T47D (cell line): ENCODE results near the gene CD58.

ENCODE experiments used
- DNase-seq, 2 experiments: peaks; one replicate each; pipeline versions ENCODE4 v3.0.0 to v3.0.0-alpha.2; 2011 to 2012; ENCODE audit warnings: low read depth in 1 of 2, low spot score in 1 of 2
- JUND ChIP-seq: IDR thresholded peaks from 2 replicates; pipeline ENCODE4 v1.6.1; 2012; ENCODE audit warnings: low read depth
- in situ Hi-C: cut with HindIII; loops from 2 replicates; pipeline ENCODE4 v1.10.0; 2016; ENCODE audit warnings: low sequenced_read_pairs, low pct_unique_long_range_greater_than_20kb

CD58 gene

DNA sequence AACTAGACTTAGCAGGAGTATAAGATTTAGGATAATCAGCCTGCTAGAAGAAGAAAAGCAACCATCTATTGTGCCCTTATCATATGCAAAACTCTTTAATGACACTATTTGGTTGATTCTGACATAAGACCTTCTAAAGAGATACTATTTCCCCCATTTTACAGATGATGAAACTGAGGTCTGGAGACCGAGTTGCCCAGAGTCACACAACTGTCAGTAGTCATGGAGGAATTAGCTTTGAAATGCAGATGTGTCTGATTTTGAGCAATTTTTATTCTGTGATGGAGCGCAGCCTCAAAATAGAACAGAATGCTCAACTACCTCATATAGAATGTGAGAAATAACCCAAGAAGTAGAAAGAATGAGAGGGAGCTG, 69.0 kb downstream of the CD58 start:
- in situ Hi-C loops, result no loop called here
- no peak for DNase-seq
- TF ChIP-seq JUND, result no peak

- TF ChIP-seq JUND, result no peak
- in situ Hi-C loops, result no loop called here
- DNase-seq, result no peak
Measured at GRCh38 chr1:116501125-116501869, 69.5 kb downstream of the CD58 start.

- in situ Hi-C loops, result no loop called here
- DNase-seq, result peak; percentile 31 to 69
- TF ChIP-seq JUND, result no peak
Measured at GRCh38 chr1:116498789-116499628, 71.8 kb downstream of the CD58 start.

DNA sequence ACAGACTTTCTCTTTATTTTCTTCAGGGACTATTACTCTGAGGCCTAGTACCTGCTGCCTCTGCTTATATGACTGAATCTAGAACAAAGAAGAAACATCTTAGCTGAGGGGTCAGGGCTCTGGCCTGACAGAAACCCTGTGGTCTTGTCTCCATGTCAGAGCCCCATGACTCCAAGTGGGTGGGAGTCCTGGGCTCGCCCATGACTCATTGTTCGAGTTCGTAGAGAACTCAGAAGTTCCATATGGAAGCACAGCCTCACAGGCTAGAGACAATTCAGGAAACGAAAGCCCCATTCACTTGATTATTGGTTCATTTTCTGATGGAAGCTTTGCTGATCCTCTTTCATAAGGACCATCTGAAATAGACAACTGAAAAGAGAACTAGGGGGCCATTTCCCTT, 73.2 kb downstream of the CD58 start:
- no peak for DNase-seq
- TF ChIP-seq JUND, result no peak
- in situ Hi-C loops, result no loop called here

DNA sequence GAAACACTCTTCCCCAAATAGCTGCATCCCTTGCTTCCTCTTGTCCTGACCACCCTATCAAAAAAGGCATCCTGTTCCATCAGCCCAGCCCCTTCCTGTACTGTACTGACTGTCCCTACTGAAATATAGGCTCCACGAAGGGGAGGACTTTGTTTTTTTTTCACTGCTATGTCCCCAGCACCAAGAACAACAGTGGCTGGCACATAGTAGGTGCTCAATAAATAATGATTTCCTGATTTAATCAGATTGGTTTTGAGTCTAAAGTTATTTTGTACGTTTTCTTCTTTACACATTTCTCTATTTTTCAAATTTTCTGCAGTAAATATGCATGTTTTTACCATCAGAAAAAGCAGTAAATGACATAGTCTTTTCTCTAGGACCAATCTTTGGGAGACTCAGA, 73.9 kb downstream of the CD58 start:
- TF ChIP-seq JUND, result no peak
- no peak for DNase-seq
- in situ Hi-C loops, result no loop called here

- no peak for TF ChIP-seq JUND
- DNase-seq, result no peak
- in situ Hi-C loops, result no loop called here
Measured at GRCh38 chr1:116496380-116496779, 74.4 kb downstream of the CD58 start.

DNA sequence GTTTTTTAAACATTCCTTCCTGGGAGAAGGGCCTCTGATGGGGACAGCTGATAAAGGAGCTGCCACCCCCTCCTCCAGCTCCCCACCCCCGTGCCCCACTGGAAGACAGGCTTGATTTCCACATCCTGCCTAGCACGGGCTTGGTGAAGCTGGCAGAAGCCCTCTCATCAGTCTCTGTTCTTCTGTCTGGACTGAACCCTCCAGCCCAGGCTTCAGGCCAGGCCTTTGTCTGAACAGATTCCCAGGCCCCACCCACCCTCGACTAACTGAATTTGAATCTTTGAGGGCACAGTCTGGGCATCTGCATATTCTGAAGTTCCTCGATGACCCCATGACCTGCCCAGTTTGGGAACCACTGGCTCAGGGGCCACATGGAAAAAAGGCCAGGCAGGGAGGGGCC, 75.3 kb downstream of the CD58 start:
- DNase-seq, result no peak
- in situ Hi-C loops, result no loop called here
- no peak for TF ChIP-seq JUND

- no peak for DNase-seq
- in situ Hi-C loops, result no loop called here
- no peak for TF ChIP-seq JUND
Measured at GRCh38 chr1:116494745-116495144, 76.1 kb downstream of the CD58 start.

DNA sequence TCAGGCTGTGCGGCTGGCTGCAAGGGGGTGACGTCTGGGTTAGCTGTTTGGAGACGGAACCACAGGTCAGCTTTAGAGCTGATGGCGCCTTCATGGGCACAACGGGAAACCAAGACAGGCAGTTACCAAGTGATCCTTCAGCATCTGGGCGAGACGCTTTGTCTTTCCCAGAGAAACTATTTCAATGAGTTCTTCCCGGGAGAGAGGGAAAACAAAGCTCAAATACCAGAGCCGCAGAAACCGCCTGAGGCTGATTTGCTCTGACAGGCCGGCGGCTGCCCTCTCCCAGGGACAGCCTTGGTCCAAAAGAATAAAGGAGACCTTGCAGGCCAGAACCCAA, 76.5 kb downstream of the CD58 start:
- TF ChIP-seq JUND, result no peak
- peak; percentile 13 to 53 for DNase-seq
- in situ Hi-C loops, result no loop called here

GRCh38 chr1:116493484-116494352, 77.1 kb downstream of the CD58 start:
- no peak for DNase-seq
- no peak for TF ChIP-seq JUND

GRCh38 chr1:116493036-116493435, 77.8 kb downstream of the CD58 start:
- no peak for DNase-seq
- in situ Hi-C loops, result no loop called here
- no peak for TF ChIP-seq JUND

More at GRCh38 chr1:116493484-116494352, 77.1 kb downstream of the CD58 start:
- in situ Hi-C loops, result no loop called here

- in situ Hi-C loops, result no loop called here
- no peak for DNase-seq
- no peak for TF ChIP-seq JUND
Measured at GRCh38 chr1:116492358-116492811, 78.4 kb downstream of the CD58 start.
